Loucy (cell line): ENCODE measurements around the gene LIN52.

ENCODE experiments used
- EZH2phosphoT487 ChIP-seq: fragments of 200-600 bp; IDR thresholded peaks from 2 replicates; pipeline ENCODE4 v1.6.1; 2018; ENCODE audit warnings: antibody characterized with exemption, mild to moderate bottlenecking, moderate library complexity, borderline replicate concordance
- TF ChIP-seq, protein P1 (sequence below): fragments of 200-600 bp; sonication (generic); conservative IDR thresholded peaks from 2 replicates; pipeline ENCODE4 v1.5.1; 2014; ENCODE audit warnings: mild to moderate bottlenecking, antibody characterized with exemption, low read length

DNA sequence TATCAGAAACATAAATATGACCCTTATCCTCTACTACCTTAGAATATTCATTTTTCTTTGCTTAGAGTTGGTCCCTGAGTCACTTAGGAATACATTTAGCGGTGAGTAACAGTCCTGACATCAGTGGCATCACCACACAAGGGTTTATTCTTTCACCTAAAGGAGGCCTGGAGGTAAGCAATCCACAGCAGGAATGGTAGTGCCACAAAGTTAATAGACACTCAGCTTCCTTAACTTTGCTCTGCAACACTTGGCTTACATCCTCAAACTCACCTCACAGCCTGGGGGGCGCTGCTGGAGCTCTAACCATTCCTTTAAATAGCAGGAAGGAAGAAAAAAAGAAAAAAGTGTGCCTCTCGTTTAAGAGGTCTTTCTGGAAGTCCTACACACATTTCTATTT is 36.5 kb upstream of the LIN52 start:
- TF ChIP-seq, protein P1, sequence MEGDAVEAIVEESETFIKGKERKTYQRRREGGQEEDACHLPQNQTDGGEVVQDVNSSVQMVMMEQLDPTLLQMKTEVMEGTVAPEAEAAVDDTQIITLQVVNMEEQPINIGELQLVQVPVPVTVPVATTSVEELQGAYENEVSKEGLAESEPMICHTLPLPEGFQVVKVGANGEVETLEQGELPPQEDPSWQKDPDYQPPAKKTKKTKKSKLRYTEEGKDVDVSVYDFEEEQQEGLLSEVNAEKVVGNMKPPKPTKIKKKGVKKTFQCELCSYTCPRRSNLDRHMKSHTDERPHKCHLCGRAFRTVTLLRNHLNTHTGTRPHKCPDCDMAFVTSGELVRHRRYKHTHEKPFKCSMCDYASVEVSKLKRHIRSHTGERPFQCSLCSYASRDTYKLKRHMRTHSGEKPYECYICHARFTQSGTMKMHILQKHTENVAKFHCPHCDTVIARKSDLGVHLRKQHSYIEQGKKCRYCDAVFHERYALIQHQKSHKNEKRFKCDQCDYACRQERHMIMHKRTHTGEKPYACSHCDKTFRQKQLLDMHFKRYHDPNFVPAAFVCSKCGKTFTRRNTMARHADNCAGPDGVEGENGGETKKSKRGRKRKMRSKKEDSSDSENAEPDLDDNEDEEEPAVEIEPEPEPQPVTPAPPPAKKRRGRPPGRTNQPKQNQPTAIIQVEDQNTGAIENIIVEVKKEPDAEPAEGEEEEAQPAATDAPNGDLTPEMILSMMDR, result peak; percentile 42; the same call in 1 of the 2 replicates
- no peak for TF ChIP-seq EZH2phosphoT487
